ENCODE results near the gene GSG1.

GSG1 gene

GRCh38 chr12:13124656-13125505, 21.4 kb upstream of the GSG1 start:
- no peak for DNase-seq (ENCODE audit: low read depth in 1 of 2, low spot score in 1 of 2)
- Histone ChIP-seq H3K4me3 (replicated peaks; ENCODE audit: insufficient read depth, low read length) (no peak overlapping the region), H3K27ac (replicated peaks) (no peak overlapping the region), H3K27me3 (ENCODE audit: insufficient read depth, poor library complexity, severe bottlenecking) (no peaks in the 10 kb centered on the region)
- TF ChIP-seq, protein P1, sequence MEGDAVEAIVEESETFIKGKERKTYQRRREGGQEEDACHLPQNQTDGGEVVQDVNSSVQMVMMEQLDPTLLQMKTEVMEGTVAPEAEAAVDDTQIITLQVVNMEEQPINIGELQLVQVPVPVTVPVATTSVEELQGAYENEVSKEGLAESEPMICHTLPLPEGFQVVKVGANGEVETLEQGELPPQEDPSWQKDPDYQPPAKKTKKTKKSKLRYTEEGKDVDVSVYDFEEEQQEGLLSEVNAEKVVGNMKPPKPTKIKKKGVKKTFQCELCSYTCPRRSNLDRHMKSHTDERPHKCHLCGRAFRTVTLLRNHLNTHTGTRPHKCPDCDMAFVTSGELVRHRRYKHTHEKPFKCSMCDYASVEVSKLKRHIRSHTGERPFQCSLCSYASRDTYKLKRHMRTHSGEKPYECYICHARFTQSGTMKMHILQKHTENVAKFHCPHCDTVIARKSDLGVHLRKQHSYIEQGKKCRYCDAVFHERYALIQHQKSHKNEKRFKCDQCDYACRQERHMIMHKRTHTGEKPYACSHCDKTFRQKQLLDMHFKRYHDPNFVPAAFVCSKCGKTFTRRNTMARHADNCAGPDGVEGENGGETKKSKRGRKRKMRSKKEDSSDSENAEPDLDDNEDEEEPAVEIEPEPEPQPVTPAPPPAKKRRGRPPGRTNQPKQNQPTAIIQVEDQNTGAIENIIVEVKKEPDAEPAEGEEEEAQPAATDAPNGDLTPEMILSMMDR (IDR thresholded peaks at IDR 0.05; ENCODE audit: insufficient read depth, low read length), result no peak
- no peak for TF ChIP-seq SPI1 (IDR thresholded peaks at IDR 0.05; ENCODE audit: borderline replicate concordance, low read depth)
- no peak for TF ChIP-seq POLR2AphosphoS5 (IDR thresholded peaks at IDR 0.05; ENCODE audit: low read depth)
- TF ChIP-seq REST (IDR thresholded peaks at IDR 0.05; ENCODE audit: insufficient replicate concordance, low read depth), result no peak
- no peak for TF ChIP-seq GABPA (IDR thresholded peaks at IDR 0.05; ENCODE audit: low read depth)

- Histone ChIP-seq H3K27ac (replicated peaks) (no peak overlapping the region), H3K27me3 (ENCODE audit: insufficient read depth, poor library complexity, severe bottlenecking) (no peaks in the 10 kb centered on the region), H3K4me3 (replicated peaks; ENCODE audit: insufficient read depth, low read length) (no peak overlapping the region)
- DNase-seq (ENCODE audit: low read depth in 1 of 2, low spot score in 1 of 2), result no peak
- TF ChIP-seq SPI1 (IDR thresholded peaks at IDR 0.05; ENCODE audit: borderline replicate concordance, low read depth), result no peak
- TF ChIP-seq REST (IDR thresholded peaks at IDR 0.05; ENCODE audit: insufficient replicate concordance, low read depth), result no peak
These were observed 18.1 kb upstream of the GSG1 start for GRCh38 chr12:13121568-13121967.

- Histone ChIP-seq H3K27ac (replicated peaks) (no peak overlapping the region), H3K4me3 (replicated peaks; ENCODE audit: insufficient read depth, low read length) (no peak overlapping the region), H3K27me3 (ENCODE audit: insufficient read depth, poor library complexity, severe bottlenecking) (no peaks in the 10 kb centered on the region)
- no peak for TF ChIP-seq GABPA (IDR thresholded peaks at IDR 0.05; ENCODE audit: low read depth)
- no peak for TF ChIP-seq REST (IDR thresholded peaks at IDR 0.05; ENCODE audit: insufficient replicate concordance, low read depth)
- TF ChIP-seq SPI1 (IDR thresholded peaks at IDR 0.05; ENCODE audit: borderline replicate concordance, low read depth), result no peak
- TF ChIP-seq, protein P1 (IDR thresholded peaks at IDR 0.05; ENCODE audit: insufficient read depth, low read length), result no peak
- TF ChIP-seq POLR2AphosphoS5 (IDR thresholded peaks at IDR 0.05; ENCODE audit: low read depth), result no peak
- no peak for DNase-seq (ENCODE audit: low read depth in 1 of 2, low spot score in 1 of 2)
These were observed 16.9 kb upstream of the GSG1 start for GRCh38 chr12:13120413-13120812.
